Gastroesophageal sphincter (tissue), 3 donors: ENCODE measurements around the gene ATP6V0C.

Experiments
- EP300 ChIP-seq: sonication (generic); formaldehyde crosslinking; IDR thresholded peaks from one replicate; pipeline ENCODE4 v1.6.1; 2017; ENCODE audit warnings: antibody characterized with exemption, mild to moderate bottlenecking
- TF ChIP-seq, protein P1 (sequence below), 4 experiments: fragments of 200-600 bp in 2 of 4; fragments of 450-650 bp in 2 of 4; sonication (generic) in 1 of 4; IDR thresholded peaks; one replicate each; pipeline ENCODE4 v1.5.1; 2017 to 2019; ENCODE audit warnings: antibody characterized with exemption in 4 of 4, mild to moderate bottlenecking in 2 of 4, moderate library complexity in 2 of 4

DNA sequence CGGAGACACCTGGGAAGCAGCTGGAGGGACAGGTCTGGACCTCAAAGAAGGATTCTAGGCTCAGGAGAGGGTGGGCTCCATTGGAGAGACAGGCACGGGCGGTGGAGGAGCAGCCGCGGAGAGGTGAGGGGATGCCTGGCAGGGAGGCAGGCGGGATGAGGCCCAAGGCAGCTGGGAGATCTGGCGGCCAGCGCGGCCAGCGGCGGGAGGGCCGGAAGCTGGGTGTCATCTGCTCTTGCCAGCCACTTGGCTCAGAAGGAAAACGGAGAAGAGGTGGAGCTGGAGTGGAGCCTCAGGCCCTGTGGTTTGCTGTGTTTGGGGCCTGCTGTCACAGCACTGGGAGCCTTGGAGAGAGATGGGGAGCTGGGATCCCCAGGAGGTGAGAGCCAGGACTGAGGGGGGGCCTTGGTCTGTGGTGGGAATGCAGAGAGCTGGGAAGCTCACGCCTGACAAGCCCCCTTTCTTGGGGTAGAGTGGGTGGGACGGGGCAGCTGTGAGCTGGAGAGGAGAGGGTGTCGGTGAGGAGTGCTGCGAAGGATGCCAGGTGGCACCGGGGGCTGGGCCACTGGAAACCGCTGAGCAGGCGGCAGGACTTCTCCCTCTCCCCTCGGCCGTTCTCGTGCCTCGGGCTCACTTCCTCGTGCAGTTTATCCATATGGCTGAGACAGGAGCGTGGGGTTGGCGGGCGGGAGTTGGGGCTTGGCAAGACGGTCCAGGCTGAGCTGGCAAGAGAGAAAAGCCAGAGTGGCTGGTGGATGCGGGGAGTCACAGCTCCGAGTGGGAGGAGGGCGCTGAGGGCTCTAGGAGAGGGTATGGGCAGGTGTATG lies 30.8 kb upstream of the ATP6V0C start:
- TF ChIP-seq, protein P1, sequence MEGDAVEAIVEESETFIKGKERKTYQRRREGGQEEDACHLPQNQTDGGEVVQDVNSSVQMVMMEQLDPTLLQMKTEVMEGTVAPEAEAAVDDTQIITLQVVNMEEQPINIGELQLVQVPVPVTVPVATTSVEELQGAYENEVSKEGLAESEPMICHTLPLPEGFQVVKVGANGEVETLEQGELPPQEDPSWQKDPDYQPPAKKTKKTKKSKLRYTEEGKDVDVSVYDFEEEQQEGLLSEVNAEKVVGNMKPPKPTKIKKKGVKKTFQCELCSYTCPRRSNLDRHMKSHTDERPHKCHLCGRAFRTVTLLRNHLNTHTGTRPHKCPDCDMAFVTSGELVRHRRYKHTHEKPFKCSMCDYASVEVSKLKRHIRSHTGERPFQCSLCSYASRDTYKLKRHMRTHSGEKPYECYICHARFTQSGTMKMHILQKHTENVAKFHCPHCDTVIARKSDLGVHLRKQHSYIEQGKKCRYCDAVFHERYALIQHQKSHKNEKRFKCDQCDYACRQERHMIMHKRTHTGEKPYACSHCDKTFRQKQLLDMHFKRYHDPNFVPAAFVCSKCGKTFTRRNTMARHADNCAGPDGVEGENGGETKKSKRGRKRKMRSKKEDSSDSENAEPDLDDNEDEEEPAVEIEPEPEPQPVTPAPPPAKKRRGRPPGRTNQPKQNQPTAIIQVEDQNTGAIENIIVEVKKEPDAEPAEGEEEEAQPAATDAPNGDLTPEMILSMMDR (IDR thresholded peaks at IDR 0.05) = no peak
- no peak for TF ChIP-seq EP300
